GM23338 (cell line): ENCODE results near the gene ARF1. TPM values are rescaled to one million over a fixed set of nuclear protein-coding genes. Genes with fewer than 3 reads are reported as not detected.

Experiments
- ATAC-seq: fragments of 200-7000 bp; cut with Tn5 transposase; 3 replicates; pipeline ENCODE4 v1.9.1; 2020
- DNase-seq: peaks from one replicate; pipeline ENCODE4 v3.0.0-alpha.2; 2015; ENCODE audit warnings: low spot score
- H2AFZ ChIP-seq: fragments of 200-600 bp; sonication (generic); 2 replicates; pipeline ENCODE4 v1.8.0; 2016; ENCODE audit warnings: antibody characterized with exemption, mild to moderate bottlenecking, moderate library complexity
- H3F3A ChIP-seq: fragments of 200-600 bp; sonication (generic); replicated peaks from 2 replicates; pipeline ENCODE4 v1.8.0; 2017; ENCODE audit warnings: antibody characterized with exemption, mixed run types, low read depth
- H3K27ac ChIP-seq: fragments of 200-600 bp; sonication (generic); 2 replicates; pipeline ENCODE4 v1.6.1; 2016; ENCODE audit warnings: low read depth
- H3K27me3 ChIP-seq: fragments of 200-600 bp; sonication (generic); 2 replicates; pipeline ENCODE4 v1.8.0; 2016; ENCODE audit warnings: mild to moderate bottlenecking, mixed run types, moderate library complexity; ENCODE audit not compliant: insufficient read depth
- H3K36me3 ChIP-seq: fragments of 200-600 bp; sonication (generic); 2 replicates; pipeline ENCODE4 v1.8.0; 2016; ENCODE audit warnings: mild to moderate bottlenecking; ENCODE audit not compliant: insufficient read depth
- H3K4me1 ChIP-seq: fragments of 200-600 bp; sonication (generic); 2 replicates; pipeline ENCODE4 v1.8.0; 2016; ENCODE audit warnings: mild to moderate bottlenecking, moderate library complexity; ENCODE audit not compliant: insufficient read depth
- H3K4me2 ChIP-seq: fragments of 200-600 bp; sonication (generic); 2 replicates; pipeline ENCODE4 v1.7.1; 2017; ENCODE audit warnings: mixed run types
- H3K4me3 ChIP-seq: fragments of 200-600 bp; sonication (generic); 2 replicates; pipeline ENCODE4 v1.6.1; 2016; ENCODE audit warnings: mixed run types
- H3K79me2 ChIP-seq: fragments of 200-600 bp; sonication (generic); replicated peaks from 2 replicates; pipeline ENCODE4 v1.8.0; 2017; ENCODE audit warnings: mild to moderate bottlenecking; ENCODE audit not compliant: insufficient read depth
- H3K9me2 ChIP-seq: fragments of 200-600 bp; sonication (generic); 2 replicates; pipeline ENCODE4 v1.8.0; 2017; ENCODE audit not compliant: insufficient read depth
- H4K20me1 ChIP-seq: fragments of 200-600 bp; sonication (generic); replicated peaks from 2 replicates; pipeline ENCODE4 v1.8.0; 2017; ENCODE audit warnings: mild to moderate bottlenecking; ENCODE audit not compliant: insufficient read depth
- H3K27ac Mint-ChIP-seq: 2 replicates; pipeline ENCODE4 v1.8.0; 2020; ENCODE audit warnings: inconsistent platforms, mild to moderate bottlenecking, moderate library complexity, mixed read lengths
- H3K27me3 Mint-ChIP-seq: 3 replicates; pipeline ENCODE4 v1.8.0; 2022; ENCODE audit warnings: low read depth, mild to moderate bottlenecking, moderate library complexity, mixed read lengths, inconsistent platforms; ENCODE audit not compliant: insufficient read depth, poor library complexity
- H3K36me3 Mint-ChIP-seq: 3 replicates; pipeline ENCODE4 v1.8.0; 2021; ENCODE audit warnings: low read depth, mild to moderate bottlenecking, inconsistent platforms, moderate library complexity, mixed read lengths
- H3K4me1 Mint-ChIP-seq: 3 replicates; pipeline ENCODE4 v1.8.0; 2020; ENCODE audit warnings: mild to moderate bottlenecking, inconsistent platforms, mixed read lengths
- H3K4me3 Mint-ChIP-seq: 3 replicates; pipeline ENCODE4 v1.8.0; 2021; ENCODE audit warnings: moderate library complexity, mild to moderate bottlenecking, inconsistent platforms, mixed read lengths
- H3K9me3 Mint-ChIP-seq: 3 replicates; pipeline ENCODE4 v1.8.0; 2020; ENCODE audit warnings: moderate library complexity, mild to moderate bottlenecking, inconsistent platforms, mixed read lengths
- CREB1 ChIP-seq: fragments of 250-450 bp; sonication (Bioruptor Pico); IDR thresholded peaks from 2 replicates; pipeline ENCODE4 v1.5.0; 2020; ENCODE audit warnings: low read depth, mild to moderate bottlenecking, moderate library complexity
- EZH2 ChIP-seq: fragments of 200-600 bp; sonication (generic); IDR thresholded peaks from one replicate; pipeline ENCODE4 v1.8.0; 2017; ENCODE audit warnings: antibody characterized with exemption, mild to moderate bottlenecking, low read depth; ENCODE audit not compliant: unreplicated experiment
- JUNB ChIP-seq: IDR thresholded peaks from one replicate; pipeline ENCODE4 v1.6.1; 2016; ENCODE audit warnings: antibody characterized with exemption; ENCODE audit not compliant: unreplicated experiment
- ZNF114 ChIP-seq: fragments of 250-450 bp; sonication (Bioruptor Pico); IDR thresholded peaks from 2 replicates; pipeline ENCODE4 v1.5.0; 2020; ENCODE audit warnings: mild to moderate bottlenecking, moderate library complexity
- ZNF331 ChIP-seq: fragments of 250-450 bp; sonication (Bioruptor Pico); IDR thresholded peaks from 2 replicates; pipeline ENCODE4 v1.5.0; 2020; ENCODE audit warnings: low read depth, mild to moderate bottlenecking, moderate library complexity
- polyA plus RNA-seq: library from polyadenylated mRNA; unstranded; fragments of >200 nt; fragmentation: Nextera tagmentation; extraction: Ambion mirVana; gene quantifications from 2 replicates; pipeline ENCODE4 v1.2.1, GENCODE V29; 2016
- total RNA-seq: library from RNA; depleted of rRNA; stranded (reverse); fragments of >200 nt; shearing (Covaris generic); gene quantifications from 2 replicates; pipeline ENCODE4 v1.2.3, GENCODE V29; 2014
- TF ChIP-seq, protein P1 (sequence below): IDR thresholded peaks from 2 replicates; pipeline ENCODE4 v1.6.1; 2016; ENCODE audit warnings: antibody characterized with exemption
- TF ChIP-seq, protein P2 (sequence below): IDR thresholded peaks from one replicate; pipeline ENCODE4 v1.6.1; 2018; ENCODE audit warnings: antibody characterized with exemption; ENCODE audit not compliant: unreplicated experiment
- TF ChIP-seq, protein P3 (sequence below), 2 experiments: fragments of 200-600 bp in 1 of 2; sonication (generic) in 1 of 2; conservative IDR thresholded peaks; 2 replicates each; pipeline versions ENCODE4 v1.5.1 to v1.6.1; 2016 to 2017; ENCODE audit warnings: antibody characterized with exemption in 2 of 2, low read depth in 2 of 2, mild to moderate bottlenecking in 2 of 2, moderate library complexity in 1 of 2

The ARF1 gene
- total and polyA plus RNA-seq, 2 experiments from 2014 or later, result 210 to 306 TPM

DNA sequence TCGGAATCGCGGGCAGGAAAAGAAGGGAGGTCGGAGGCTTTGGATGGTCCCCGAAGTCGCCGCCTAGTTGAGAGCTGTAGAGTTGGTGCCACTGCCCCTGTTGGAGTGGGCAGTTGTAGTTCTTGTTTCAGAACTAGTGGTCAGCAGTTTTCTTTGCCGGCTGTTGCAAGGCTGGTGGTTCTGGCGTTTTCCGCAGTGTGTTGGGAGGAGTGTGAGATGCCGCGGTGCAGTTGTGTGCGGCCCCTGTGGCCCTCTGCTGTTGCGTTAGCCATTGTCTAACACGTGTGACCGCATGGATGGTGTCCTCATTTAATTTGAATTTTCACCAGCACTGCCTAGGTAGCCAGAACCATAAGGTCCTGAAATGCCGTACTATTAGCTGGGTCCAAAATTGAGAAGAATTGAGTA is 1.4 kb downstream of the ARF1 start:
- peak overlapping the region; percentile 98 for H3K4me3 Mint-ChIP-seq
- ATAC-seq (no peak; the same call in 2 of the 3 replicates), DNase-seq (no peak)
- Histone ChIP-seq H3K27me3 (peaks cover 30% of the 10 kb centered on the region), H3K79me2 (peaks cover 61% of the 10 kb centered on the region), H3K27ac (no peak overlapping the region), H3F3A (no peaks in the 10 kb centered on the region), H3K4me2 (peak overlapping the region; percentile 99), H3K36me3 (no peaks in the 10 kb centered on the region), H3K4me1 (peaks cover 23% of the 10 kb centered on the region), H4K20me1 (peaks cover 56% of the 10 kb centered on the region), H3K4me3 (peak overlapping the region; percentile 93), H3K9me2 (no peaks in the 10 kb centered on the region), H2AFZ (no peak overlapping the region)
- peaks cover 22% of the 10 kb centered on the region for H3K27me3 Mint-ChIP-seq
- TF ChIP-seq ZNF114 (CRISPR knock-in tag), result no peak
- TF ChIP-seq ZNF331 (CRISPR knock-in tag), result no peak
- TF ChIP-seq, protein P1, sequence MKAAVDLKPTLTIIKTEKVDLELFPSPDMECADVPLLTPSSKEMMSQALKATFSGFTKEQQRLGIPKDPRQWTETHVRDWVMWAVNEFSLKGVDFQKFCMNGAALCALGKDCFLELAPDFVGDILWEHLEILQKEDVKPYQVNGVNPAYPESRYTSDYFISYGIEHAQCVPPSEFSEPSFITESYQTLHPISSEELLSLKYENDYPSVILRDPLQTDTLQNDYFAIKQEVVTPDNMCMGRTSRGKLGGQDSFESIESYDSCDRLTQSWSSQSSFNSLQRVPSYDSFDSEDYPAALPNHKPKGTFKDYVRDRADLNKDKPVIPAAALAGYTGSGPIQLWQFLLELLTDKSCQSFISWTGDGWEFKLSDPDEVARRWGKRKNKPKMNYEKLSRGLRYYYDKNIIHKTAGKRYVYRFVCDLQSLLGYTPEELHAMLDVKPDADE, result no peak
- TF ChIP-seq, protein P2, sequence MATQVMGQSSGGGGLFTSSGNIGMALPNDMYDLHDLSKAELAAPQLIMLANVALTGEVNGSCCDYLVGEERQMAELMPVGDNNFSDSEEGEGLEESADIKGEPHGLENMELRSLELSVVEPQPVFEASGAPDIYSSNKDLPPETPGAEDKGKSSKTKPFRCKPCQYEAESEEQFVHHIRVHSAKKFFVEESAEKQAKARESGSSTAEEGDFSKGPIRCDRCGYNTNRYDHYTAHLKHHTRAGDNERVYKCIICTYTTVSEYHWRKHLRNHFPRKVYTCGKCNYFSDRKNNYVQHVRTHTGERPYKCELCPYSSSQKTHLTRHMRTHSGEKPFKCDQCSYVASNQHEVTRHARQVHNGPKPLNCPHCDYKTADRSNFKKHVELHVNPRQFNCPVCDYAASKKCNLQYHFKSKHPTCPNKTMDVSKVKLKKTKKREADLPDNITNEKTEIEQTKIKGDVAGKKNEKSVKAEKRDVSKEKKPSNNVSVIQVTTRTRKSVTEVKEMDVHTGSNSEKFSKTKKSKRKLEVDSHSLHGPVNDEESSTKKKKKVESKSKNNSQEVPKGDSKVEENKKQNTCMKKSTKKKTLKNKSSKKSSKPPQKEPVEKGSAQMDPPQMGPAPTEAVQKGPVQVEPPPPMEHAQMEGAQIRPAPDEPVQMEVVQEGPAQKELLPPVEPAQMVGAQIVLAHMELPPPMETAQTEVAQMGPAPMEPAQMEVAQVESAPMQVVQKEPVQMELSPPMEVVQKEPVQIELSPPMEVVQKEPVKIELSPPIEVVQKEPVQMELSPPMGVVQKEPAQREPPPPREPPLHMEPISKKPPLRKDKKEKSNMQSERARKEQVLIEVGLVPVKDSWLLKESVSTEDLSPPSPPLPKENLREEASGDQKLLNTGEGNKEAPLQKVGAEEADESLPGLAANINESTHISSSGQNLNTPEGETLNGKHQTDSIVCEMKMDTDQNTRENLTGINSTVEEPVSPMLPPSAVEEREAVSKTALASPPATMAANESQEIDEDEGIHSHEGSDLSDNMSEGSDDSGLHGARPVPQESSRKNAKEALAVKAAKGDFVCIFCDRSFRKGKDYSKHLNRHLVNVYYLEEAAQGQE, result no peak
- TF ChIP-seq, protein P3, sequence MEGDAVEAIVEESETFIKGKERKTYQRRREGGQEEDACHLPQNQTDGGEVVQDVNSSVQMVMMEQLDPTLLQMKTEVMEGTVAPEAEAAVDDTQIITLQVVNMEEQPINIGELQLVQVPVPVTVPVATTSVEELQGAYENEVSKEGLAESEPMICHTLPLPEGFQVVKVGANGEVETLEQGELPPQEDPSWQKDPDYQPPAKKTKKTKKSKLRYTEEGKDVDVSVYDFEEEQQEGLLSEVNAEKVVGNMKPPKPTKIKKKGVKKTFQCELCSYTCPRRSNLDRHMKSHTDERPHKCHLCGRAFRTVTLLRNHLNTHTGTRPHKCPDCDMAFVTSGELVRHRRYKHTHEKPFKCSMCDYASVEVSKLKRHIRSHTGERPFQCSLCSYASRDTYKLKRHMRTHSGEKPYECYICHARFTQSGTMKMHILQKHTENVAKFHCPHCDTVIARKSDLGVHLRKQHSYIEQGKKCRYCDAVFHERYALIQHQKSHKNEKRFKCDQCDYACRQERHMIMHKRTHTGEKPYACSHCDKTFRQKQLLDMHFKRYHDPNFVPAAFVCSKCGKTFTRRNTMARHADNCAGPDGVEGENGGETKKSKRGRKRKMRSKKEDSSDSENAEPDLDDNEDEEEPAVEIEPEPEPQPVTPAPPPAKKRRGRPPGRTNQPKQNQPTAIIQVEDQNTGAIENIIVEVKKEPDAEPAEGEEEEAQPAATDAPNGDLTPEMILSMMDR (conservative IDR thresholded peaks at IDR 0.05; ENCODE audit: low read depth in 2 of 2), result no peak
- no peak for TF ChIP-seq CREB1 (CRISPR knock-in tag)
- no peak for TF ChIP-seq JUNB
- no peaks in the 10 kb centered on the region for H3K9me3 Mint-ChIP-seq
- peak overlapping the region; percentile 98 for H3K27ac Mint-ChIP-seq
- H3K36me3 Mint-ChIP-seq, result peaks cover 24% of the 10 kb centered on the region; the same call in 2 of the 3 replicates
- peaks cover 39% of the 10 kb centered on the region for H3K4me1 Mint-ChIP-seq

DNA sequence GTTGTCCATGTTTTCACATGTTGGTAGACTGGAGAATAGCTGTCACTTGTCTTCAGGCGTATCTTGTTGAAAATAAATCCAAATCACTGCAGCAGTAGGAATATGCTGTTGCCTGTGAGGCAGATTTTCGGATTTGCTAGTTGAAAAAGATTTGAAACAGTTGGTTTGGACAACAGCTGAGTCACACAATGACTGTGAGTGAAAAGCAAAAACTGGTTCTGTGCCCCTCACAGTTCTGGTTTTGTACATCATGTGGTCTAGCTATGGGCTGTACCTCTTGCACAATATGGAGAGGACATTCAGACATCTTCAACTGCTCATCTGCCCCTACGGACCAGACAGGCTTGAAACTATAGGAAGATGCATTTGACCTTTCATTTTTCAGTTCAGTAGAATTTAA is 1.8 kb downstream of the ARF1 start:
- TF ChIP-seq JUNB (no peak), EZH2 (no peak), ZNF331 (CRISPR knock-in tag) (no peak)
- TF ChIP-seq, protein P3 (conservative IDR thresholded peaks at IDR 0.05; ENCODE audit: low read depth in 2 of 2), result no peak
- peak overlapping the region; percentile 98 for H3K4me3 Mint-ChIP-seq
- Histone ChIP-seq H3K27ac (no peak overlapping the region), H3K4me3 (peak overlapping the region; percentile 93), H3K4me1 (peaks cover 23% of the 10 kb centered on the region), H3K9me2 (no peaks in the 10 kb centered on the region), H4K20me1 (peaks cover 61% of the 10 kb centered on the region), H2AFZ (no peak overlapping the region), H3K36me3 (no peaks in the 10 kb centered on the region), H3K27me3 (peaks cover 25% of the 10 kb centered on the region), H3K4me2 (peak overlapping the region; percentile 99), H3F3A (no peaks in the 10 kb centered on the region), H3K79me2 (peaks cover 65% of the 10 kb centered on the region)
- peaks cover 24% of the 10 kb centered on the region for H3K36me3 Mint-ChIP-seq
- peaks cover 21% of the 10 kb centered on the region for H3K27me3 Mint-ChIP-seq
- H3K27ac Mint-ChIP-seq, result no peak overlapping the region
- H3K9me3 Mint-ChIP-seq, result no peaks in the 10 kb centered on the region
- no peak for DNase-seq
- peaks cover 42% of the 10 kb centered on the region for H3K4me1 Mint-ChIP-seq
- ATAC-seq, result no peak
